Calu3 (cell line): Measurements from ENCODE around the gene FN3K. TPM values are rescaled to one million over a fixed set of nuclear protein-coding genes. Genes with fewer than 3 reads are reported as not detected.

Experiments used
- BruUV-seq: library from RNA; stranded (reverse); fragments of 400-500 nt; replicated peaks from 2 replicates; lab custom pipeline; 2021; lab: Mats Ljungman, UMichigan
- CTCF ChIA-PET: fragments of 300-600 bp; sonication (Branson Sonifier 250); formaldehyde crosslinking; loops from one replicate; lab custom pipeline; 2022; ENCODE audit warnings: antibody characterized with exemption; lab: Charles Lee
- DNase-seq: peaks from one replicate; pipeline ENCODE4 v3.0.0; 2022
- H3K27ac Mint-ChIP-seq: one replicate; pipeline ENCODE4 v1.8.0; 2022; ENCODE audit warnings: mixed read lengths; ENCODE audit not compliant: unreplicated experiment
- H3K27me3 Mint-ChIP-seq: one replicate; pipeline ENCODE4 v1.8.0; 2022; ENCODE audit warnings: mixed read lengths; ENCODE audit not compliant: unreplicated experiment
- H3K36me3 Mint-ChIP-seq: one replicate; pipeline ENCODE4 v1.8.0; 2022; ENCODE audit warnings: mild to moderate bottlenecking, moderate library complexity, mixed read lengths; ENCODE audit not compliant: insufficient read depth, unreplicated experiment
- H3K4me1 Mint-ChIP-seq: one replicate; pipeline ENCODE4 v1.8.0; 2022; ENCODE audit warnings: mild to moderate bottlenecking, low read depth, mixed read lengths; ENCODE audit not compliant: unreplicated experiment
- H3K4me3 Mint-ChIP-seq: one replicate; pipeline ENCODE4 v1.8.0; 2022; ENCODE audit warnings: mild to moderate bottlenecking, low read depth, moderate library complexity, mixed read lengths; ENCODE audit not compliant: unreplicated experiment
- H3K9me3 Mint-ChIP-seq: one replicate; pipeline ENCODE4 v1.8.0; 2022; ENCODE audit warnings: low read depth, mixed read lengths; ENCODE audit not compliant: unreplicated experiment
- intact Hi-C: fragments of 100-400 bp; cut with micrococcal nuclease; formaldehyde crosslinking; loops from one replicate; pipeline ENCODE4 v1.10.0; 2022; ENCODE audit not compliant: unreplicated experiment
- total RNA-seq: library from RNA; stranded (reverse); gene quantifications from 2 replicates; pipeline ENCODE4 v1.2.3, GENCODE V29; 2022
- TF ChIP-seq, protein P1 (sequence below): fragments of 200-600 bp; IDR thresholded peaks from one replicate; pipeline ENCODE4 v1.8.0; 2022; ENCODE audit warnings: antibody characterized with exemption; ENCODE audit not compliant: unreplicated experiment

FN3K gene
- total RNA-seq, 1 experiment from 2014 or later = 15.5 TPM

DNA sequence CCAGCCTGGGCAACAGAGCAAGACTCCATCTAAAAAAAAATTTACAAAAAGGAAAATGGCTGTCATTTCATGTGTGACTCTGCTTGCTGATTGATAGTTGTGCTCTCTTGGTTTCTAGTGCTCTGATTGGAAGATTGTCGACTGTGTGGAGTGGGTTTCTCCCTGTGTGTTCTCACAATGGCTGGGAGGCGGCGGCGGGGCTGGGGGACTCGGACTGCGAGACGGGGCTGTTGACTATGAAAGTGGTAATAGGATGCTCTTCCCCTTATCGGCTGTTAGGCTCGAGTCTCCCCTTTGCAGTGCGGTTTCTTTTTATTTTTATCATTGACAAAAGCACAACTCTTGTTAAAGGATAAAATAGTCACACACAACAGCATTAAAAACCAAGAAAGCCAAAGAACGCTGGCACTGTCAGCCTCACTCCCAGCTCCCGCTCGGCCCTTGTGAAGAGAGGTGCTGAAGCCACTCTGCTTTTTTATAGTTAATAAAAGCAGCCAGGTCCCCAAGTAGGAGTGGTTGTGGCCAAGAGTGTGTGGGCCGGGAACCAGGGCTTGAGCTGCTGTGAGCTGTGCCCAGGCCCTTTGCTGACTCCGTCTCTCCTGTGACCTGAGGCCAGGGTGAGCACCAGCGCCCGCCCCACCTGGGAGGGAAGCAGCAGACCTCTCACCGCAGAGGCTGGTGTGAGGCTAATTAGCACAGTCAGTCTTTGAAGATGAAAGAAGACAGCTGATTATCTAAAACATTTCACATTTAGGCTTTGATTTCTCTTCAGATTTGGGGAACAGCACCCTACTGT, 53.0 kb downstream of the FN3K start:
- CTCF ChIA-PET = no interaction called here
- intact Hi-C loops = no loop called here
- Mint-ChIP-seq H3K9me3 (no peaks in the 10 kb centered on the region), H3K4me3 (no peak overlapping the region), H3K27ac (no peak overlapping the region), H3K27me3 (no peaks in the 10 kb centered on the region), H3K4me1 (peaks cover 7% of the 10 kb centered on the region), H3K36me3 (peaks cover 9% of the 10 kb centered on the region)
- TF ChIP-seq, protein P1, sequence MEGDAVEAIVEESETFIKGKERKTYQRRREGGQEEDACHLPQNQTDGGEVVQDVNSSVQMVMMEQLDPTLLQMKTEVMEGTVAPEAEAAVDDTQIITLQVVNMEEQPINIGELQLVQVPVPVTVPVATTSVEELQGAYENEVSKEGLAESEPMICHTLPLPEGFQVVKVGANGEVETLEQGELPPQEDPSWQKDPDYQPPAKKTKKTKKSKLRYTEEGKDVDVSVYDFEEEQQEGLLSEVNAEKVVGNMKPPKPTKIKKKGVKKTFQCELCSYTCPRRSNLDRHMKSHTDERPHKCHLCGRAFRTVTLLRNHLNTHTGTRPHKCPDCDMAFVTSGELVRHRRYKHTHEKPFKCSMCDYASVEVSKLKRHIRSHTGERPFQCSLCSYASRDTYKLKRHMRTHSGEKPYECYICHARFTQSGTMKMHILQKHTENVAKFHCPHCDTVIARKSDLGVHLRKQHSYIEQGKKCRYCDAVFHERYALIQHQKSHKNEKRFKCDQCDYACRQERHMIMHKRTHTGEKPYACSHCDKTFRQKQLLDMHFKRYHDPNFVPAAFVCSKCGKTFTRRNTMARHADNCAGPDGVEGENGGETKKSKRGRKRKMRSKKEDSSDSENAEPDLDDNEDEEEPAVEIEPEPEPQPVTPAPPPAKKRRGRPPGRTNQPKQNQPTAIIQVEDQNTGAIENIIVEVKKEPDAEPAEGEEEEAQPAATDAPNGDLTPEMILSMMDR = no peak
- DNase-seq = no peak
- BruUV-seq = no TSS peak

DNA sequence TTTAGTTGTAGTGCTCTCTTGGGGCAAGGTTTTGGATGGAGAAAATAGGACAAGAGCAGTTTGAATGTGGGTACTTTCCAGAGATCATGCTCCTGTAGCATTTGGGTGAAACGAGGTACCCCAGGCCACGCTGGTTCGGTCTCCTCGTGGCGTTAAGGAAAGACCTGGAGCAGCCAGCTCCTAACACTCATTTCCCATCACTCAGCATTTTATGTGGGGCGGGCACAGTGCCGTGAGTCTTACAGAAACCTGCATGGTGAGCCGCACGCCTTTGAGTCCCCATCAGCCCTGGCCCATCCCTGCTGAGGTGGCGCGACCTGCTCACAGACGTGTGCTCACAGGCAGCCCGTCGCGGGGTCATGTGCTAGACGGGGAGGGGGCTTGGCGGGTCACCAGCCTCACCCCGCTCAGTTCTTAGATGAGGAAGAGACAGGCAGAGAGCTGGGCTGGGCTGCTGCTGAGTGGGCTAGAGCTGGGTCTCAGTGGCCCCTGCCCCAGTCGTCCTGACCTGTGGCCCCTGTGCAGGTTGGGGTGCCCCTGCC, 53.7 kb downstream of the FN3K start:
- DNase-seq = no peak
- intact Hi-C loops = no loop called here
- CTCF ChIA-PET = no interaction called here
- no peak overlapping the region for H3K27ac Mint-ChIP-seq
- no TSS peak for BruUV-seq
- H3K27me3 Mint-ChIP-seq = no peaks in the 10 kb centered on the region
- TF ChIP-seq, protein P1 = no peak
- H3K4me3 Mint-ChIP-seq = no peak overlapping the region
- H3K9me3 Mint-ChIP-seq = no peaks in the 10 kb centered on the region
- H3K4me1 Mint-ChIP-seq = peaks cover 7% of the 10 kb centered on the region
- H3K36me3 Mint-ChIP-seq = peaks cover 9% of the 10 kb centered on the region

- H3K9me3 Mint-ChIP-seq = no peaks in the 10 kb centered on the region
Observed at GRCh38 chr17:82789806-82790205, 54.4 kb downstream of the FN3K start.

GRCh38 chr17:82790391-82790790, 55.0 kb downstream of the FN3K start:
- Mint-ChIP-seq H3K4me1 (peaks cover 7% of the 10 kb centered on the region), H3K27ac (no peak overlapping the region), H3K4me3 (no peak overlapping the region), H3K9me3 (no peaks in the 10 kb centered on the region), H3K27me3 (no peaks in the 10 kb centered on the region), H3K36me3 (peaks cover 9% of the 10 kb centered on the region)
- BruUV-seq = no TSS peak
- TF ChIP-seq, protein P1 = no peak
- DNase-seq = no peak
- intact Hi-C loops = no loop called here
- CTCF ChIA-PET = interaction anchor here (0.7 kb wide), 1 partner anchor 34 kb away, joined by 3 read pairs; no protein-coding TSS in a partner anchor

More at GRCh38 chr17:82789806-82790205, 54.4 kb downstream of the FN3K start:
- intact Hi-C loops = no loop called here
- DNase-seq = no peak
- no peaks in the 10 kb centered on the region for H3K27me3 Mint-ChIP-seq
- H3K27ac Mint-ChIP-seq = no peak overlapping the region
- H3K4me1 Mint-ChIP-seq = peaks cover 7% of the 10 kb centered on the region
- TF ChIP-seq, protein P1 = no peak
- BruUV-seq = no TSS peak
- H3K4me3 Mint-ChIP-seq = no peak overlapping the region
- CTCF ChIA-PET = no interaction called here
- peaks cover 9% of the 10 kb centered on the region for H3K36me3 Mint-ChIP-seq
